Sigmoid colon (tissue), 4 donors: ENCODE results near the gene TOPBP1.

Experiments used
- EP300 ChIP-seq, 4 donors: sonication (generic); formaldehyde crosslinking; IDR thresholded peaks; one replicate each; pipeline ENCODE4 v1.6.1; 2017; ENCODE audit warnings: antibody characterized with exemption in 4 of 4
- POLR2A ChIP-seq, 2 donors: fragments of 450-650 bp; IDR thresholded peaks; one replicate each; pipeline ENCODE4 v1.6.1; 2016; ENCODE audit warnings: antibody characterized with exemption in 2 of 2, mild to moderate bottlenecking in 2 of 2, moderate library complexity in 2 of 2
- POLR2AphosphoS5 ChIP-seq, 4 donors: sonication (generic); formaldehyde crosslinking; IDR thresholded peaks; one replicate each; pipeline ENCODE4 v1.6.1; 2017; ENCODE audit warnings: antibody characterized with exemption in 4 of 4
- TF ChIP-seq, protein P1 (sequence below), 4 experiments: fragments of 450-650 bp in 3 of 4; fragments of 200-600 bp in 1 of 4; IDR thresholded peaks; one replicate each; pipeline ENCODE4 v1.5.1; 2016 to 2019; ENCODE audit warnings: antibody characterized with exemption in 4 of 4, mild to moderate bottlenecking in 3 of 4, moderate library complexity in 2 of 4

DNA sequence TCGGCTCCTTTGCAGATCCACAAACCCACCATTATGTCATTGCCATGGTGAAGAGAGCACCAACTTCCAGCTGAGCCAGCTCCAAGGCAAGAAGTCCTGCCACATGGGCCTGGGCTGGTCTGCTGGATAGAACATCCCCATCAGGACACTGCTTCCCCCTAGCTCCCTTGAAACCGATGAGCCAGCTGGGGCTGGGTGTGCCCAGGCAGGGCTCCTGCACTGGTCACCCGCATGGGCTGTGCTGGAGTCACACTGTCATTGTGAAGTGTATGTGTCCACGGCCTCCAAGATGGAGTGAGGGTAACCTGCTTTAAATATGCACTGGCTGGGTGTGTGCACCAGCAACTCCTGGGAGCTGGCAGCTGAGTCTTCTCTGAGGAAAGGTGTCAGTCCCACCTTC, 31.0 kb upstream of the TOPBP1 start:
- no peak for TF ChIP-seq POLR2A (IDR thresholded peaks at IDR 0.05)
- TF ChIP-seq, protein P1, sequence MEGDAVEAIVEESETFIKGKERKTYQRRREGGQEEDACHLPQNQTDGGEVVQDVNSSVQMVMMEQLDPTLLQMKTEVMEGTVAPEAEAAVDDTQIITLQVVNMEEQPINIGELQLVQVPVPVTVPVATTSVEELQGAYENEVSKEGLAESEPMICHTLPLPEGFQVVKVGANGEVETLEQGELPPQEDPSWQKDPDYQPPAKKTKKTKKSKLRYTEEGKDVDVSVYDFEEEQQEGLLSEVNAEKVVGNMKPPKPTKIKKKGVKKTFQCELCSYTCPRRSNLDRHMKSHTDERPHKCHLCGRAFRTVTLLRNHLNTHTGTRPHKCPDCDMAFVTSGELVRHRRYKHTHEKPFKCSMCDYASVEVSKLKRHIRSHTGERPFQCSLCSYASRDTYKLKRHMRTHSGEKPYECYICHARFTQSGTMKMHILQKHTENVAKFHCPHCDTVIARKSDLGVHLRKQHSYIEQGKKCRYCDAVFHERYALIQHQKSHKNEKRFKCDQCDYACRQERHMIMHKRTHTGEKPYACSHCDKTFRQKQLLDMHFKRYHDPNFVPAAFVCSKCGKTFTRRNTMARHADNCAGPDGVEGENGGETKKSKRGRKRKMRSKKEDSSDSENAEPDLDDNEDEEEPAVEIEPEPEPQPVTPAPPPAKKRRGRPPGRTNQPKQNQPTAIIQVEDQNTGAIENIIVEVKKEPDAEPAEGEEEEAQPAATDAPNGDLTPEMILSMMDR (IDR thresholded peaks at IDR 0.05), result no peak
- TF ChIP-seq EP300 (IDR thresholded peaks at IDR 0.05), result no peak
- no peak for TF ChIP-seq POLR2AphosphoS5 (IDR thresholded peaks at IDR 0.05)
